ENCODE data around the gene RPS24.

The RPS24 gene

GRCh38 chr10:78081292-78081691, 47.6 kb downstream of the RPS24 start:
- no peak for DNase-seq (ENCODE audit: extremely low read depth in 1 of 2, low read depth in 1 of 2)

GRCh38 chr10:78082636-78083035, 49.0 kb downstream of the RPS24 start:
- DNase-seq (ENCODE audit: extremely low read depth in 1 of 2, low read depth in 1 of 2), result no peak
